Smooth muscle cell (in vitro differentiated cells): ENCODE measurements around the gene ADNP. TPM values are rescaled to one million over a fixed set of nuclear protein-coding genes. Genes with fewer than 3 reads are reported as not detected.

Source experiments
- DNase-seq: peaks from one replicate; lab custom pipeline; 2025; ENCODE audit not compliant: unreplicated experiment; lab: John Stamatoyannopoulos, UW
- H2AFZ ChIP-seq: fragments of 200-600 bp; sonication (generic); 2 replicates; pipeline ENCODE4 v1.6.0; 2016; ENCODE audit warnings: antibody characterized with exemption, low read depth, mild to moderate bottlenecking
- H3F3A ChIP-seq: fragments of 200-600 bp; sonication (generic); 2 replicates; pipeline ENCODE4 v1.6.0; 2017; ENCODE audit warnings: antibody characterized with exemption, low read depth
- H3K27ac ChIP-seq: fragments of 200-600 bp; sonication (generic); 2 replicates; pipeline ENCODE4 v1.5.1; 2016; ENCODE audit warnings: low read depth, mild to moderate bottlenecking
- H3K27me3 ChIP-seq: fragments of 200-600 bp; sonication (generic); 2 replicates; pipeline ENCODE4 v1.6.1; 2016; ENCODE audit warnings: low read depth, mild to moderate bottlenecking
- H3K36me3 ChIP-seq: fragments of 200-600 bp; sonication (generic); 2 replicates; pipeline ENCODE4 v1.5.1; 2016; ENCODE audit warnings: low read depth
- H3K4me1 ChIP-seq: fragments of 200-600 bp; sonication (generic); 2 replicates; pipeline ENCODE4 v1.5.1; 2016; ENCODE audit warnings: low read depth
- H3K4me2 ChIP-seq: fragments of 200-600 bp; sonication (generic); 2 replicates; pipeline ENCODE4 v1.6.0; 2016; ENCODE audit warnings: mild to moderate bottlenecking
- H3K4me3 ChIP-seq: fragments of 200-600 bp; sonication (generic); 2 replicates; pipeline ENCODE4 v1.5.1; 2016; ENCODE audit warnings: mild to moderate bottlenecking
- H3K79me2 ChIP-seq: fragments of 200-600 bp; sonication (generic); 2 replicates; pipeline ENCODE4 v1.6.0; 2016; ENCODE audit warnings: low read depth, mild to moderate bottlenecking
- H3K9ac ChIP-seq: fragments of 200-600 bp; sonication (generic); 2 replicates; pipeline ENCODE4 v1.6.0; 2016; ENCODE audit warnings: low read depth
- H3K9me3 ChIP-seq: fragments of 200-600 bp; sonication (generic); replicated peaks from 2 replicates; pipeline ENCODE4 v1.5.1; 2016; ENCODE audit warnings: low read depth
- H4K20me1 ChIP-seq: fragments of 200-600 bp; sonication (generic); 2 replicates; pipeline ENCODE4 v1.6.0; 2016; ENCODE audit warnings: low read depth
- CTCF ChIP-seq: fragments of 200-600 bp; sonication (generic); IDR thresholded peaks from 2 replicates; pipeline ENCODE4 v1.5.1; 2017; ENCODE audit warnings: borderline replicate concordance, mild to moderate bottlenecking, antibody characterized with exemption; ENCODE audit not compliant: insufficient read depth, poor library complexity, severe bottlenecking
- WGBS: methylation state at CpG from one replicate; pipeline ENCODE4 v1.1.7; 2016; ENCODE audit warnings: low lambda C conversion rate; 5-methylcytosine and 5-hydroxymethylcytosine counted together
- polyA plus RNA-seq: library from polyadenylated mRNA; unstranded; fragments of >200 nt; fragmentation: Nextera tagmentation; extraction: Ambion mirVana; gene quantifications from 2 replicates; pipeline ENCODE4 v1.2.1, GENCODE V29; 2016
- total RNA-seq: library from RNA; depleted of rRNA; stranded (reverse); fragments of >200 nt; gene quantifications from 2 replicates; pipeline ENCODE4 v1.2.3, GENCODE V29; 2014

Gene ADNP
- total and polyA plus RNA-seq, 2 experiments from 2014 or later: 14.2 to 57.4 TPM

DNA sequence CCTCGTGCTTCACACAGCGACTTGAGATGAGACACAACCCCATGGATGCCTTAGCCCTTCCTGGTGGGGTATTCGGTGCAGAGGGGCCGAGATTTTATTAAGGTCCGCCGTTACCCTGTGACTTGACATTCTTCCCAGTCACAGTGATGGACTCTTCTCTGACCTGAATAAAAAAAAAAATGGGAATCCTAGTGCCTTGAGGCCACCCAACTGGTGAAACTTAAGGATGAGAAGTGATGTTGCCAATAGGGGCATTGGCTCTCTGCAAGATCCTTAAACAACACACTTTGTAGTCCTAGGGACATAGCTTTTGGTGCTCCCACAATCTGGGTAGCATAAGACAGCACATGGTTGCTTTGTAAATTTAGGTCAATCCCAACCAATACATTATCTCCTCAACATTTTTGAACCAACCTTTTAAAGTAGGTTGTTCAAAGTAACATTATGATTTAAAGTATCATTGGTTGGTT is 814 bp upstream of the ADNP start:
- Histone ChIP-seq H2AFZ (no peak overlapping the region), H3K9ac (peak overlapping the region; percentile 89), H3K27me3 (no peaks in the 10 kb centered on the region), H3K27ac (peak overlapping the region; percentile 95), H3K4me3 (peak overlapping the region; percentile 61), H3K9me3 (no peaks in the 10 kb centered on the region), H3K4me2 (peak overlapping the region; percentile 83), H3K4me1 (peaks cover 20% of the 10 kb centered on the region), H3K79me2 (peaks cover 35% of the 10 kb centered on the region), H3F3A (peaks cover 48% of the 10 kb centered on the region), H3K36me3 (peaks cover 22% of the 10 kb centered on the region), H4K20me1 (peaks cover 31% of the 10 kb centered on the region)
- TF ChIP-seq CTCF: no peak
- no peak for DNase-seq
- WGBS: 67% methylated on average over 6 of the region's 6 CpGs

DNA sequence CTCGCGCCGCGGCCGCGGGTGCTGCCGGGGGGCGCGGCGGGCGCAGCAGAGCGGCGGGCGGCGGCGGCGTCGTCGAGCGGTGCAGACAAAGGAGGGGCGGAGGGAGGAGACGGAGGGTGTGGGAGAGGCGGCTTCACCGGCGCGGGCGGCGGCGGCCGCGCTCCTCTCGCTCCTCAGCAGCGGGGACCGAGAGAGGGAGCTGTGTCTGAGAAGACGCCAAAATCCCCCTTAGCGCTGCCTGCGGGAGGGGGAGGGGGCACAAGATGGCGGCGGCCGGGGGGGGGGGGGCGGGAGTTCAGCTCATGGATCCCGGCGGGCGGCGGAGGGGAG is 296 bp downstream of the ADNP start:
- Histone ChIP-seq H3K4me2 (peak overlapping the region; percentile 83), H2AFZ (no peak overlapping the region), H3K79me2 (peaks cover 46% of the 10 kb centered on the region), H3K4me3 (peak overlapping the region; percentile 61), H3K9me3 (no peaks in the 10 kb centered on the region), H3K27me3 (no peaks in the 10 kb centered on the region), H4K20me1 (peaks cover 42% of the 10 kb centered on the region), H3K27ac (peak overlapping the region; percentile 95), H3K36me3 (peaks cover 16% of the 10 kb centered on the region), H3K9ac (peak overlapping the region; percentile 89), H3F3A (peaks cover 42% of the 10 kb centered on the region), H3K4me1 (peaks cover 31% of the 10 kb centered on the region)
- DNase-seq: no peak
- no peak for TF ChIP-seq CTCF
- 0% methylated on average over 11 of the region's 45 CpGs for WGBS

DNA sequence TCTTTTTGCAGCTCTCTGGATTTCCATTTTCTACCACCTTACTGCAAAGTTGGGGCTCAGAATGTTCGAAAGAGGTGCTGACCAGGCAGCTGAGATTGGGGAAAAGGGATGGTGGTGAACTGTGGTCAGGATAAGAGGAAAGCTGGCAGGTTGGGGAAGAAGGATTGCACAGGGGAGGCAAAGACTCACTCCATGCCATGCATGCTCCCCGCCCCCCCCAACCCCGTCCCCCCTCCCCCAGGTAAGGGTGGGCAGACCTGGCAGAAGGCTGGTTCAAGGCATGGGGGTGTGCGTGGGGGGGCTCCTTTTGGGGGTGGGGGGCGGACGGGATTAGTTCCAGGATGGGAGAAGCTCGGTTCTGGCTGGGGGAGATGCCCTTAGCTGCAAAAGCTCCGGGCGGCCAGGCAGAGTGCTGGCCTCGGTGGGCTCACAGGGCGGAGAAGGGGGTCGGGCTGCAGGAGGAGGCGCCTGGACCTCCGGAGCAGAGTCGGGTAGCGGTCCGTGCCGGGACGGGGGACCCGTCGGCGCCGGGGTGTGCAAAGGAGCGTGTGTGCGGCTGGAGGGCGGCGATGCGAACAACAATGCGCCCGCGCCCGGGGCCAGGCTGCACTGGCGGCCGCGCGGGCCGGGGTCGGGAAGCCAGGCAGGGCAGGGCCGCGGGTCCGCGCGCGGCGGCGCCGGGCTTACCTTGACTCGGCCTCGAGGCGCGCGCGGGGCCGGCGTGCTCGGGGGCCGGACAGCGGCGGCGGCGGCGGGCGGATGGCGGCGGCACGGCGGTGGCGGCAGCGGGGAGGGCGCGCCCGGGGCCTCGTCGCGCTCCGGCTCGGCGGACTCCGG is 880 bp downstream of the ADNP start:
- no peaks in the 10 kb centered on the region for H3K9me3 ChIP-seq
- H3K36me3 ChIP-seq: peaks cover 11% of the 10 kb centered on the region
- under 1% methylated on average over 19 of the region's 79 CpGs for WGBS
- peaks cover 48% of the 10 kb centered on the region for H4K20me1 ChIP-seq
- H3K27ac ChIP-seq: peak overlapping the region; percentile 44
- H3K4me3 ChIP-seq: peak overlapping the region; percentile 84
- H2AFZ ChIP-seq: no peak overlapping the region
- H3F3A ChIP-seq: peaks cover 43% of the 10 kb centered on the region
- H3K9ac ChIP-seq: peak overlapping the region; percentile 78
- H3K79me2 ChIP-seq: peaks cover 52% of the 10 kb centered on the region
- H3K4me2 ChIP-seq: peak overlapping the region; percentile 91
- peaks cover 37% of the 10 kb centered on the region for H3K4me1 ChIP-seq
- DNase-seq: no peak
- H3K27me3 ChIP-seq: no peaks in the 10 kb centered on the region
- no peak for TF ChIP-seq CTCF
